Choroid plexus epithelial cell (primary cell): Measurements from ENCODE around the gene TMEM151A.
A peak's percentile ranks its signal among the peaks of the same experiment; 100 is the strongest.

ENCODE experiments used
- DNase-seq: peaks from one replicate; pipeline ENCODE4 v3.0.0-alpha.2; 2010; ENCODE audit warnings: low read depth
- H3K4me3 ChIP-seq: 2 replicates; pipeline ENCODE4 v1.5.1; 2011; ENCODE audit warnings: low read depth, mild to moderate bottlenecking, control low read depth, low read length, moderate library complexity
- CTCF ChIP-seq: conservative IDR thresholded peaks from 2 replicates; pipeline ENCODE4 v1.5.1; 2011; ENCODE audit warnings: low read depth, mild to moderate bottlenecking, control low read depth, inconsistent platforms, low read length, moderate library complexity

TMEM151A gene

GRCh38 chr11:66327171-66328030, 35.7 kb downstream of the TMEM151A start:
- peak; percentile 71 for DNase-seq
- no peak overlapping the region for H3K4me3 ChIP-seq
- peak; percentile 23 for TF ChIP-seq CTCF

DNA sequence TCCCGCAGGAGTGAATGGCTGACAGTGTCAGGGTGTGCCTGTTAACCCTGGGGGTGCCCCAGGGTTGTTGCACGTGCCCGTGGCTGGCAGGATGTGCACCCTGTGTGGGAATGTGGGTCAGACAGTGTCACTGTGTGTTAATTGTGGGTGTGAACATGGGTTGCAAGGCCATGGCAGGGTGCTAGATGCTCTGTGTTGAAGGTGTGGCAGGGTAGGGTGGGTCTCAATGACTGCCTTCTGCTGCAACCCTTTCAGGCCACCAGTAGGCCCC, 36.3 kb downstream of the TMEM151A start:
- no peak for DNase-seq
- TF ChIP-seq CTCF = no peak
- H3K4me3 ChIP-seq = no peak overlapping the region

GRCh38 chr11:66328302-66329144, 36.8 kb downstream of the TMEM151A start:
- TF ChIP-seq CTCF = peak; percentile 93
- H3K4me3 ChIP-seq = no peak overlapping the region
- DNase-seq = peak; percentile 73

DNA sequence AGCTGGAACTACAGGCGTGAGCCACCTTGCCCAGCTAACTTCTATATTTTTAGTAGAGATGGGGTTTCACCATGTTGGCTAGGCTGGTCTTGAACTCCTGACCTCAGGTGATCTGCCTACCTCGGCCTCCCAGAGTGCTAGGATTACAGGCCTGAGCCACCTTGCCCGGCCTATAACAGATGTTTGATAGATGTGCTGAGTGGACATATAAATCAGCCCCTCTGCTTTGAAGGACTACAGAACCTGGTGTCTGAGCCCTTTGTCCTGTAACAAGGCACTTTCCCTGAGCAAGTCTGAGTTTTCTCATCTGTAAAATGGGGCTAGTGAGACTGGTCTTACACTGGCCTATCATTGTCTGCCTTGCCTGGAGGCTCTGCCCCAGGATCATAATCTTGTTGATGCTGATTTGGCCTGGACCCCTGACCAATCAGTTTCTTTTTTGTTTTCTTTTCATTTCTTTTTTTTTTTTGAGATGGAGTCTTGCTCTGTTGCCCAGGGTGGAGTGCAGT, 37.5 kb downstream of the TMEM151A start:
- no peak for TF ChIP-seq CTCF
- DNase-seq = no peak
- no peak overlapping the region for H3K4me3 ChIP-seq

- no peak overlapping the region for H3K4me3 ChIP-seq
- no peak for DNase-seq
- TF ChIP-seq CTCF = no peak
Observed at GRCh38 chr11:66330931-66331330, 39.2 kb downstream of the TMEM151A start.

DNA sequence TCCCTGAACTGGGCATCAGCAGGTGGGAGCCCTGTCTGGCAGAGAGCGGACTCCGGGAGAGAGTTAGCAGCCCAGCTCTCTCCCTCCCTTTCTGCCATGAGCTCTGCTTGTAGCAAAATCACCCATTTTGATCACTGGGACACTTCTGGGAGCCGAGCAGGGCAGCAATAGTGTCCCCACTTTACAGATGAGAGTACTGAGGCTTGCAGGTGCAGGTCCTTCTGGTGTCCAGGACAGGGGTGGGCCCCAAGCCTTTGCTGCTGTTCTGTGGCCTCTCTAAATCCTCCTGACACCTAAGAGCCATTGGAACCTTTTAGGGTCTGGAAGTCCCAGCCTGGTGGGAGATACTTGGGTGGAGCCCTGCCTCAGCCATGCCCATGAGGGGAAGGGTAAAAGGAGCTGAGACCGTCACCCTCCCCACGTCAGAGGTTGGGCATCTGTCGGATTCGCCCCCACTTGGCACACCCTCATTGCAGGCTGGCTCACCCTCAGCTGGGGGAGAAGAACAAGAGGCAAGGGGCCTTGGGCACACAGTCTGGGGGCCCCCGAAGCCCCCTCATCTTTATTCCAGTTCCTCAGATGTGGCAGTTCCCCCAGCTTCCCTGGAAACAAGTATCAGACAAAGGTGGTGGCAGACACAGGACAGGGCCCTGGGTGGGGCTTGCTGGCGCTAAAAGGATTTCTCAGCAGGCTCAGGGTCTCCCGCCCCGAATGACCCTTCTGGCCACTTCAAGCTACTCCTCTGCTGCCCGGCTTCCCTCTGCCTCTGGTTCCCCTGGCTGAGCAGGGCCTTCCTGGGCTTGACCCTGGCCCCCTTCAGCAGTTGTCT, 40.1 kb downstream of the TMEM151A start:
- DNase-seq = no peak
- no peak overlapping the region for H3K4me3 ChIP-seq
- no peak for TF ChIP-seq CTCF
